Colonic mucosa (tissue), 4 donors: ENCODE measurements around the gene TTLL10. TPM values are rescaled to one million over a fixed set of nuclear protein-coding genes. Genes with fewer than 3 reads are reported as not detected.

Experiments used
- DNase-seq: peaks from one replicate; pipeline ENCODE4 v3.0.0-alpha.2; 2020
- H3K27ac ChIP-seq: fragments of 200-600 bp; one replicate; pipeline ENCODE4 v1.8.0; 2021
- H3K27me3 ChIP-seq: fragments of 200-600 bp; one replicate; pipeline ENCODE4 v1.8.0; 2021
- H3K36me3 ChIP-seq: fragments of 200-600 bp; one replicate; pipeline ENCODE4 v1.8.0; 2021
- H3K4me1 ChIP-seq: fragments of 200-600 bp; one replicate; pipeline ENCODE4 v1.8.0; 2021; ENCODE audit warnings: mild to moderate bottlenecking
- H3K4me3 ChIP-seq: fragments of 200-600 bp; one replicate; pipeline ENCODE4 v1.8.0; 2021
- H3K9ac ChIP-seq, 2 donors: one replicate each; pipeline ENCODE4 v1.7.0; 2013; ENCODE audit warnings: control low read depth in 2 of 2, low read depth in 2 of 2, low read length in 2 of 2
- H3K9me3 ChIP-seq: fragments of 200-600 bp; one replicate; pipeline ENCODE4 v1.8.0; 2021
- CTCF ChIP-seq: fragments of 200-600 bp; IDR thresholded peaks from one replicate; pipeline ENCODE4 v1.8.0; 2022; ENCODE audit warnings: antibody characterized with exemption, mild to moderate bottlenecking
- intact Hi-C: fragments of 100-400 bp; cut with DNase I; formaldehyde crosslinking; loops from one replicate; pipeline ENCODE4 v1.14.1; 2022
- total RNA-seq, 2 donors: library from RNA; stranded (reverse); fragmentation: NEBNext Ultra II Directional in 1 of 2; extraction: Animal tissue kit (Norgen Biotek cat#: 25700) in 1 of 2; gene quantifications; one replicate each; pipeline ENCODE4 v1.2.1, GENCODE V29; 2021
- donor health status: healthy.
- donor health status: DM: no; HTN: no; CAD: no.
- donor health status: DM: no; HTN: no; CAD: no.

TTLL10 gene
- total RNA-seq, 2 donors from 2014 or later, result 0.64 to 2.3 TPM

DNA sequence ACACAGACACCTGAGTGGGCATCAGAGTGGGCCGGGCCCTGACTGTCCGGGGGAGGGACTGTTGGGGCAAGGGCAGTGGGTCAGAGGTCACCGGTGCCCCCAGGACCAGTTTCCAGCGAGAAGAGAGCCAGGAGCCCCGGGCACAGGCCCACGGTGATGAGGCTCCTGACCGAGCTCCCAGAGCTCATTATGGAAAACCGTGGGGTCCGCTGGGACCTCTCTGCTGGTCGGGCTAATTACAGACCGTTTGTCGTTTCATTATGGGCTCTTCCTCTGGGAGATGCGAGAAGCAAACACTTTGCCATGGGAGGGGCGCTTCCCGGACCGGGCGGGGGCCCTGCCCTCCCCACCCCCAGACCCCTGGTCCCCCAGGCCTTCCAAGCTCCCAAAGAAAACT, 12.0 kb upstream of the TTLL10 start:
- intact Hi-C loops, result no loop called here
- H3K36me3 ChIP-seq, result no peaks in the 10 kb centered on the region
- peak overlapping the region; percentile 70 to 97 for H3K9ac ChIP-seq
- H3K27me3 ChIP-seq, result no peaks in the 10 kb centered on the region
- peaks cover 24% of the 10 kb centered on the region for H3K4me1 ChIP-seq
- peak overlapping the region; percentile 66 for H3K4me3 ChIP-seq
- peak overlapping the region; percentile 99 for H3K27ac ChIP-seq
- no peak for DNase-seq
- TF ChIP-seq CTCF, result no peak
- H3K9me3 ChIP-seq, result no peaks in the 10 kb centered on the region

DNA sequence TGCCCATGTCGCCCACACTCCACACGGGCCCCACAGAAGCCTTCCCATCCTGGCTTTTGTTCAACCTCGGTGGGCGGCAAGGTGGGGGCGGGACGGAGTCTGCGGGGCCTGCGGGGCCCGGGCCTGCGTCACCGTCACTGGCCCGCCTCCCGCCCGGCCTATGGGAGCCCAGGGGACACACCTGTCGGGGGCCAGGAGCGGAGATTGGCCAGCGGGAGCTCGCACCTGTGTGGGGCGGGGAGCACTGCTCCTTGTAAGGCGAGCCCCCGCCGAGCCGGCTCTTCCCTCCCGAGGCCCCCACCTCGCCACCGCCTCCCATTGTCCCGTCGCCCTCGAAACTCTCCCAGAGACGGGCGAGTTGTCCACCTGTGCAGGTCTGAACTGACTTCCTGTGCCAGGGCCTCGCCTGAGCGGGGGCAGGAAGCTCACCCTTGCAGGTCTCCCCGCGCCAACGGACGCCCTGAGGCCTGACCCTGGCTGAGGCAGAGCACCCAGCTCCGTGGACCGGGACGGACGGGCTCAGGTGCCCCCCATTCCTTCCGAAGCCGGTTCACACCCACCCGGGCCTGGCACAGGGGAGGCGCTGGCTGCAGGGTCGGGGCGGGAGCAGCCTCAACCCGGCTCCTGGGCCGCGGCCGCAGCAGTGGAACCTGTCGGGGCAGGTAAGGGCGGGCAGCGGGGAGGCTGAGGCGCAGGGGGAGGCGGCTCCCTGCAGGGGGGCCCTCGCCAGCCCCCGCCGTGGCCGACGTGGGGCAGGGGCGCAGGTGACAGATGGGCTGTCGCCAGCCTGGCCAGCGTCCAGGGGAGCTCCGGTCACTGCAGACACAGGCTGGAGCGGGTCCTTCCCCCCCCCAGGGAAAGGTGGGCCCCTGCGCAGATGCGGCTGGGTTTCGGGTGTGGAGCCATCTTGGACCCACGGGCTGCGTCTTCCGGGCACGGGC, 10.8 kb upstream of the TTLL10 start:
- H3K27ac ChIP-seq, result peak overlapping the region; percentile 99
- peak overlapping the region; percentile 66 for H3K4me3 ChIP-seq
- no peak for TF ChIP-seq CTCF
- peak; percentile 95 for DNase-seq
- no peaks in the 10 kb centered on the region for H3K9me3 ChIP-seq
- H3K27me3 ChIP-seq, result peaks cover 4% of the 10 kb centered on the region
- peak overlapping the region; percentile 93 to 97 for H3K9ac ChIP-seq
- H3K36me3 ChIP-seq, result no peaks in the 10 kb centered on the region
- peaks cover 24% of the 10 kb centered on the region for H3K4me1 ChIP-seq
- intact Hi-C loops, result no loop called here

GRCh38 chr1:1163538-1164070, 10.1 kb upstream of the TTLL10 start:
- Histone ChIP-seq H3K9me3 (no peaks in the 10 kb centered on the region), H3K36me3 (no peaks in the 10 kb centered on the region), H3K4me1 (peaks cover 20% of the 10 kb centered on the region), H3K27ac (peak overlapping the region; percentile 99), H3K4me3 (peak overlapping the region; percentile 66), H3K9ac (peak overlapping the region; percentile 93 to 97), H3K27me3 (peaks cover 4% of the 10 kb centered on the region)
- TF ChIP-seq CTCF, result no peak
- intact Hi-C loops, result loop anchor here (2.0 kb wide), 1 partner anchor 33 kb away; no protein-coding TSS in a partner anchor
- DNase-seq, result no peak

DNA sequence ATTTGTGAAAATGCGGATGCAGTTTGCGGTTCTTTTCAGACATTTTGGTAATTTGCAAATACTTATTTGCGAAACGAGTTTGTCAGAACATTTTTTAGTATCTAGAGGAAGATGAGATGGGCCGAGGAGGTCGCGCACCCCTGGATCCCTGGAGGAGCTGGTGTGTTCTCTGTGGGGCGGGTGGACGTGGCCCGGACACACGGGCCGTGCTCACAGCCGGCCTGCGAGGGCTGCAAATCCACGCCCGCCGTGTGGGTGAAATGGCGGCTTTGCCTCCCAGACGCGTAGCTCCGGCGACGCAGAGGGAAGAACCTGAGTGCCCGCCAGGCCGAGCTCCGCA, 9.3 kb upstream of the TTLL10 start:
- DNase-seq, result no peak
- Histone ChIP-seq H3K9ac (peak overlapping the region; percentile 93 to 97), H3K9me3 (no peaks in the 10 kb centered on the region), H3K4me1 (peaks cover 22% of the 10 kb centered on the region), H3K4me3 (peak overlapping the region; percentile 66), H3K27ac (peak overlapping the region; percentile 63), H3K36me3 (no peaks in the 10 kb centered on the region), H3K27me3 (peaks cover 4% of the 10 kb centered on the region)
- intact Hi-C loops, result loop anchor here (2.0 kb wide), 1 partner anchor 34 kb away; no protein-coding TSS in a partner anchor
- TF ChIP-seq CTCF, result no peak

GRCh38 chr1:1164701-1165451, 8.8 kb upstream of the TTLL10 start:
- TF ChIP-seq CTCF, result no peak
- Histone ChIP-seq H3K9ac (peak overlapping the region; percentile 93 to 97), H3K27me3 (peaks cover 4% of the 10 kb centered on the region), H3K27ac (peak overlapping the region; percentile 63), H3K9me3 (no peaks in the 10 kb centered on the region), H3K4me1 (peaks cover 24% of the 10 kb centered on the region), H3K4me3 (peak overlapping the region; percentile 66), H3K36me3 (no peaks in the 10 kb centered on the region)
- intact Hi-C loops, result loop anchor here (2.0 kb wide), 1 partner anchor 34 kb away; no protein-coding TSS in a partner anchor
- no peak for DNase-seq
